Thymus (tissue), 14 donors: ENCODE data around the gene PTCD3. TPM values are rescaled to one million over a fixed set of nuclear protein-coding genes. Genes with fewer than 3 reads are reported as not detected.

Experiments
- DNase-seq, 9 donors: peaks; one replicate each; pipeline ENCODE4 v3.0.0-alpha.2; 2013; ENCODE audit warnings: low spot score in 9 of 9, low read depth in 6 of 9, missing footprints in 1 of 9
- H3K27ac ChIP-seq, 2 donors: one replicate each; pipeline ENCODE4 v1.5.1; 2013; ENCODE audit warnings: control low read depth in 1 of 2, low read depth in 1 of 2, low read length in 1 of 2, mild to moderate bottlenecking in 1 of 2, moderate library complexity in 1 of 2
- H3K27me3 ChIP-seq, 2 donors: one replicate each; pipeline ENCODE4 v1.5.1; 2013; ENCODE audit warnings: low read length in 1 of 2; ENCODE audit not compliant: control insufficient read depth in 2 of 2, insufficient read depth in 1 of 2
- H3K36me3 ChIP-seq, 2 donors: one replicate each; pipeline ENCODE4 v1.5.1; 2013; ENCODE audit warnings: low read length in 1 of 2, mild to moderate bottlenecking in 1 of 2, moderate library complexity in 1 of 2; ENCODE audit not compliant: control insufficient read depth in 2 of 2, insufficient read depth in 2 of 2
- H3K4me1 ChIP-seq, 2 donors: one replicate each; pipeline ENCODE4 v1.5.1; 2013; ENCODE audit warnings: low read length in 2 of 2; ENCODE audit not compliant: control insufficient read depth in 2 of 2, insufficient read depth in 2 of 2
- H3K4me3 ChIP-seq, 2 donors: one replicate each; pipeline ENCODE4 v1.5.1; 2013; ENCODE audit warnings: low read length in 2 of 2, control low read depth in 1 of 2, mild to moderate bottlenecking in 1 of 2
- H3K9me3 ChIP-seq, 2 donors: one replicate each; pipeline ENCODE4 v1.5.1; 2013; ENCODE audit warnings: low read length in 1 of 2, mild to moderate bottlenecking in 1 of 2; ENCODE audit not compliant: control insufficient read depth in 2 of 2, insufficient read depth in 1 of 2
- WGBS: extraction: QIAGEN DNeasy Blood & Tissue Kit; methylation state at CpG from one replicate; pipeline ENCODE4 v1.1.7; 2013; 5-methylcytosine and 5-hydroxymethylcytosine counted together
- long read RNA-seq, 10 donors: transcript quantifications; one replicate each; lab custom pipeline, GENCODE V29; 2026
- polyA plus RNA-seq: library from polyadenylated mRNA; stranded (reverse); fragments of 200-250 nt; gene quantifications from one replicate; pipeline ENCODE4 v1.2.3, GENCODE V29; 2013
- total RNA-seq: library from RNA; stranded (reverse); fragments of 120-200 nt; gene quantifications from one replicate; pipeline ENCODE4 v1.2.4, GENCODE V29; 2013
- donor health status: healthy.

PTCD3 gene
- total RNA-seq (116 TPM), polyA plus RNA-seq (57.4 TPM)
- long read RNA-seq, donor 1, result 0 reads
- long read RNA-seq, donor 2, full-length matches to known transcripts, result 15 of 262 reads
- long read RNA-seq, donor 2, partial matches to known transcripts, result 217 of 262 reads
- long read RNA-seq, donor 2, other reads (novel, unspliced or antisense), result 30 of 262 reads
- long read RNA-seq, donor 3, full-length matches to known transcripts, result 8 of 63 reads
- long read RNA-seq, donor 3, partial matches to known transcripts, result 55 of 63 reads
- long read RNA-seq, donor 3, other reads (novel, unspliced or antisense), result 0 of 63 reads
- long read RNA-seq, donor 4, full-length matches to known transcripts, result 2 of 15 reads
- long read RNA-seq, donor 4, partial matches to known transcripts, result 13 of 15 reads
- long read RNA-seq, donor 4, other reads (novel, unspliced or antisense), result 0 of 15 reads
- long read RNA-seq, donor 5, full-length matches to known transcripts, result 8 of 82 reads
- long read RNA-seq, donor 5, partial matches to known transcripts, result 74 of 82 reads
- long read RNA-seq, donor 5, other reads (novel, unspliced or antisense), result 0 of 82 reads
- long read RNA-seq, donor 6, full-length matches to known transcripts, result 4 of 41 reads
- long read RNA-seq, donor 6, partial matches to known transcripts, result 37 of 41 reads
- long read RNA-seq, donor 6, other reads (novel, unspliced or antisense), result 0 of 41 reads
- long read RNA-seq, donor 7, full-length matches to known transcripts, result 9 of 20 reads
- long read RNA-seq, donor 7, partial matches to known transcripts, result 11 of 20 reads
- long read RNA-seq, donor 7, other reads (novel, unspliced or antisense), result 0 of 20 reads
- long read RNA-seq, donor 8, full-length matches to known transcripts, result 6 of 13 reads
- long read RNA-seq, donor 8, partial matches to known transcripts, result 7 of 13 reads
- long read RNA-seq, donor 8, other reads (novel, unspliced or antisense), result 0 of 13 reads
- long read RNA-seq, donor 9, full-length matches to known transcripts, result 5 of 28 reads
- long read RNA-seq, donor 9, partial matches to known transcripts, result 23 of 28 reads
- long read RNA-seq, donor 9, other reads (novel, unspliced or antisense), result 0 of 28 reads
- long read RNA-seq, donor 10, full-length matches to known transcripts, result 3 of 18 reads
- long read RNA-seq, donor 10, partial matches to known transcripts, result 15 of 18 reads
- long read RNA-seq, donor 10, other reads (novel, unspliced or antisense), result 0 of 18 reads

DNA sequence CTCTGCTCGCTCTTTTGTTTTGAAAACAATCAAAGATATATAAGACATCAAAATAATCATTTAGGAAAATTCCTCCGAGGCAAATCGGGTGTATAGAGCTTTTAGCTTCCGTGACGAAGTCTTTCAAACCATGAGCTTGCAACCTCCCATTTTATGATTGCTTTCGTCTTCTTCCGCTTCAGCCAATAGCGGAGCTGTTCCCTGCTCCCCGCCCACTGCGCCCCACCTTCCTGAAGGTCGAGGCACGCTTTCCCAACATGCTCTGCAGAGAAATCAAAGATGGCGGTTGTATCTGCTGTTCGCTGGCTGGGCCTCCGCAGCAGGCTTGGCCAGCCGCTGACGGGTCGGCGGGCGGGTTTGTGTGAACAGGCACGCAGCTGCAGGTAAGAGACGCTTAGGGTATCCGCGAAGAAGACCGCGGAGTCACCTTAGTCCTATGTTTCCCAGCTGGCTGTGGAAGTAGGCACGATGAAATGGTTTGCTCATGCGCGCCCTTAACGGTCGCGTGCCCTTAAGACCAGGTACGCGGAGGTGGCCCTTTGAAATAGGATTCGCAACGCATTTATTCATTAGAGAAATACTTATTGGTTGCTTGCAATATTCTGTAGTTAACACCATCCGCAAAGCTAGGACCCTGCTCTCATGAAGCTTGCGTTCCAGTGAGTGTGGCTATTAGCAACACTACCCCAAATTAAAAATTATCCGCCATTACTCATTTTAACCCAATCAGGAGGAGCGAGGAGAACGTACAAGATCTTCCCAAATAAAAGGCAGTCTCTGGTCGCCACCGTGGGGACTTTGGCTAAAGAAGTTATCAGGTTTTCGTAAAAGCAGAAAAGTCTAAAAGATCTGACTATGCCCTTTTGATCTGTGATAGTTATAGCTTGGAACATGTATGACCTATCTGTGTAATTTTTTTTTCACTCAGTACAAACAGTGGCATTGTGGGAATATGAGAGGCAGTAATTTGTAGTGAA, at the start of gene PTCD3:
Gene PTCD3 (plus strand): TSS at position 267 of the 977 bp plus-strand sequence. CDS start 13 bp downstream, at position 280.
- Histone ChIP-seq H3K36me3 (peaks cover 8 to 44% of the 10 kb centered on the region in 2 donors), H3K27ac (peak within 1 kb of the TSS; percentile 64 to 74), H3K4me1 (peaks cover 0 to 3% of the 10 kb centered on the region in 2 donors), H3K4me3 (peak within 1 kb of the TSS; percentile 64 to 100), H3K9me3 (no peaks in the 10 kb centered on the region), H3K27me3 (no peaks in the 10 kb centered on the region)
- under 1% methylated on average over 44 of the region's 44 CpGs for WGBS
- peak; percentile 85 to 98 (median 94) for DNase-seq

DNA sequence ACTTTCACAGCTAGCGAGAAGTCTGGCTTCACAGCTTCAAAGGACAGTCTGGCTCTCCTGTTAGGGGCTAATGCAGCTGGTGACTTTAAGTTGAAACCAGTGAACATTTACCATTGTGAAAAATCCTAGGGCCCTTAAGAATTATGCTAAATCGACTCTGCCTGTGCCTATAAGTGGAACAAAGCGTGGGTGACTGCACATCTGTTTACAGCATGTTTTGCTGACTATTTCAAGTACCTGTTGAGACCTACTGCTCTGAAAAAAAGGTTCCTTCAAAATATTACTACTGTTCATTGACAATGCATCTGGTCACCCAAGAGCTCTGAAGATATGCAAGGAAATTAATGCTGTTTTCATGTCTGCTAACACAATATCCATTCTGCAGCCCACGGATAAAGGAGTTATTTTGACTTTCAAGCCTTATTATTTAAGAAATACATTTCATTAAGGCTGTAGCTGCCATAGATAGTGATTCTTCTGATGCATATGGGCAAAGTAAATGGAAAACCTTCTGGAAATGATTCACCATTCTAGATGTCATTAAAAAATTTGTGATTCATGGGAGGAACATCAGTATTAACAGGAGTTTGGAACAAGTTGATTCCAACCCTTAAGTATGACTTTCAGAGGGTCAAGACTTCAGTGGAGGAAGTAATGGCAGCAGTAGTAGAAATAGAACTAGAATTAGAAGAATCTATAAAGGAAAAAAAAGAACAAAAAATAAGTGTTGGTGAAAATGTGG, 49.3 kb upstream of the PTCD3 start:
- WGBS, result 64% methylated on average over 4 of the region's 4 CpGs
- no peak overlapping the region for H3K4me3 ChIP-seq
- H3K9me3 ChIP-seq, result no peaks in the 10 kb centered on the region
- peak overlapping the region; percentile 60 to 97 for H3K27ac ChIP-seq
- peaks cover 2 to 47% of the 10 kb centered on the region in 2 donors for H3K36me3 ChIP-seq
- peaks cover 17 to 46% of the 10 kb centered on the region in 2 donors for H3K4me1 ChIP-seq
- peak in 3 of 9 donors; percentile 50 to 71 (median 50) for DNase-seq
- H3K27me3 ChIP-seq, result no peaks in the 10 kb centered on the region

DNA sequence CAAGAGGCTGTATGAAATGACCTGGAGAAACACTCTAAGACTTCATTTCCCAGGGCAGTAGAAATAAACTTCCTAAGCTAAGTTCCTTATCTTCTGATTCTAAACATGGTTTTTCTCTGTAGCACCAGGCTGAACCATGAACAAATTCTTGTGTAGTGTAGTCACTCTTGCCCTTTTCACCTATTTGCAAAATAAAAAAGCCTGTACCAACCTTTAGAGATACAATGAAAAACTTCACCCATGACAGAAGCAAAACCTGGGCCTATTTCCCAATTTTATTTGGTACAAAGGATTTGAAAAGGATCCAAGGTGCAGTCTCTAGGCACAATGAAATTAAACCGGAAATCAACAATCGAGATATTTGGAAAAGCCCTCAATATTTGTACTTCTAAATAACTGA, 44.0 kb upstream of the PTCD3 start:
- peaks cover 12 to 59% of the 10 kb centered on the region in 2 donors for H3K36me3 ChIP-seq
- DNase-seq, result no peak

DNA sequence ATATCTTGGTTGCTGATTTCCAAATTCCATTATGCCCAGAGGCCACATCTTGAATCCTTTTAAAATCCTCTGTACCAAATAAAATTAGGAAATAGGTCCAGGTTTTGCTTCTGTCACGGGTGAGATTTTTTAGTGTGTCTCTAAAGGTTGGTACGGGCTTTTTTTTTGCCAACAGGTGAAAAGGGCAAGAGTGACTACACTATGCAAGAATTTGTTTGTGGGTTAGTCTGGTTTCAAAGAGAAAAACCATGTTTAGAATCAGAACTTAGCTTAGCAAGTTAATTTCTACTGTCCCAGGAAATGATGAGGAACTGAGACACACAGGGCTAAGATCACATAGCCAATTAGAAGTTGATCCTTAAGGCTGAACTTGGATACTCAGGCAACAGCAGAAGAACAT, 42.0 kb upstream of the PTCD3 start:
- no peak for DNase-seq
- 97% methylated on average over 2 of the region's 2 CpGs for WGBS
- H3K27ac ChIP-seq, result no peak overlapping the region
- H3K36me3 ChIP-seq, result peaks cover 12 to 66% of the 10 kb centered on the region in 2 donors
- H3K27me3 ChIP-seq, result no peaks in the 10 kb centered on the region
- peaks cover 11 to 26% of the 10 kb centered on the region in 2 donors for H3K4me1 ChIP-seq
- H3K4me3 ChIP-seq, result no peak overlapping the region
- H3K9me3 ChIP-seq, result peaks cover 0 to 4% of the 10 kb centered on the region in 2 donors

More for the DNA sequence above, 44.0 kb upstream of the PTCD3 start:
- H3K4me1 ChIP-seq, result peaks cover 0 to 14% of the 10 kb centered on the region in 2 donors
- WGBS, result 95% methylated on average over 2 of the region's 2 CpGs
- H3K27me3 ChIP-seq, result no peaks in the 10 kb centered on the region
- H3K4me3 ChIP-seq, result no peak overlapping the region
- H3K27ac ChIP-seq, result no peak overlapping the region
- H3K9me3 ChIP-seq, result peaks cover 0 to 4% of the 10 kb centered on the region in 2 donors

DNA sequence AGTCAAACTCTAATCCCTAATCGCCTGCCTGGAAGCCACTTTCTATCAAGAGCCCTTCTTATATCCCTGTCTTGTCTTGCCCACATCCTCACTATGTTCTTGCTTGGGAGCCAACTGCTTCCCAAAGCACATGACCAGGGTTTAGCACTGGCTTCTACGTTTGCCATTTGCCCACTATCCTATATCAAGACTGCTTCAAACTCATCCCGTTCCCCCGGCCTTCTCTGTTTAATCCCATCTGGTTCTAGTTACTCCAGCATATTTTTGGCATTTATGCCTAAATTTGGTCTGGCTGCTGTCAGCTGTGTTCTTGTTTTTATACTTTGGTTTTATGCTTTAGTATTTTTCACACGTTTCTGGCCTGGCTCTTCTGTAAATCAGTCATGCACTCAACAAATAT, 40.5 kb upstream of the PTCD3 start:
- Histone ChIP-seq H3K27me3 (no peaks in the 10 kb centered on the region), H3K27ac (no peak overlapping the region), H3K36me3 (peaks cover 19 to 71% of the 10 kb centered on the region in 2 donors), H3K4me3 (no peak overlapping the region), H3K9me3 (peaks cover 0 to 4% of the 10 kb centered on the region in 2 donors), H3K4me1 (peaks cover 12 to 31% of the 10 kb centered on the region in 2 donors)
- 88% methylated on average over 5 of the region's 5 CpGs for WGBS
- DNase-seq, result no peak

DNA sequence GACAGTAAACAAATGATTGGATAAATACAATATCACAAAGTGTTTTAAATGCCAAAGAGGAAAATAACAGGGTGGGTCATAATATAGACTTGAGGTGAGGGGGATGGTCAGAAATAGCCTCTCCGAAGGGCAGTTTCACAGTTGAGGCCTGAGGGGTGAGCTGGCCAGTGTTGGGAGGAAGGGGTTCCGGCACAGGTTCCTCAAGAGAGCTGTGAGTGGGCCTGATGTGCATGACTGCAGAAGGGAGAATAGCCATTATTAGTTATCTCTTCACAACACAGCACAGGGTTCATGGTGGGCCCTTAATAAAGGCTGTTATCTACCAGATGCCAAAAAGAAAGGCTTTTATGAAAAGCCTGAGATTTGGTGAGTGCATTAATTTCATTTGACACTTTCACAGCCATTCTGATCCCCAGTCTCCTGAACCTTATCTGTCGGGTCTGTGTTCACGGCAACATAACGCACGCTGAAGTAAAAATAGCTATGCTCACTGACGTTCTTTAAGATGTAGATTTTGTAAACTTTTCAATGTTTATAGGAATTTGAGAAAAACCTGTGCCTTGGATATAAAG, 39.9 kb upstream of the PTCD3 start:
- H3K36me3 ChIP-seq, result peaks cover 19 to 69% of the 10 kb centered on the region in 2 donors
- H3K27me3 ChIP-seq, result no peaks in the 10 kb centered on the region
- H3K9me3 ChIP-seq, result peaks cover 0 to 4% of the 10 kb centered on the region in 2 donors
- 98% methylated on average over 7 of the region's 7 CpGs for WGBS
- H3K4me3 ChIP-seq, result peak overlapping the region in 1 of 2 donors; percentile 53
- no peak for DNase-seq
- peaks cover 12 to 31% of the 10 kb centered on the region in 2 donors for H3K4me1 ChIP-seq
- no peak overlapping the region for H3K27ac ChIP-seq

DNA sequence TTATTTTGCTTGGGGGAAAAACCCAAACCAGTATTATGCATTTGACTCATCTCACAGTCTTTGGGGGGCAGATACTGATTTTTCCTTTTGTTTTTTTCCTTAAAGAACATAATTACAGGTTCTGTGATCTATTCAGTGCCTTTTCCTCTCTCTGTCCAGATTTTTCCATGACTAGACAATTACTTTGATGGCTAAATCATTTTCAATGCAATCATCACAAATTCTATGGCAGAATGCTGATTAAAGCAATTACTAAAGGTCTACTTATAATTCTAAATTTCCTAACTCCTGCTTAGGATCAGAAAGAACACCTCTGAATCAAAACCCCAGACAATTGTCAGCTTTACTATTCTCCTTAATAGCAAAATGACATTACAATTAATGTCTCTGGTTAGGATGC, 39.1 kb upstream of the PTCD3 start:
- H3K9me3 ChIP-seq, result peaks cover 0 to 4% of the 10 kb centered on the region in 2 donors
- peak overlapping the region in 1 of 2 donors; percentile 93 for H3K27ac ChIP-seq
- DNase-seq, result no peak
- peaks cover 19 to 64% of the 10 kb centered on the region in 2 donors for H3K36me3 ChIP-seq
- peaks cover 12 to 31% of the 10 kb centered on the region in 2 donors for H3K4me1 ChIP-seq
- H3K27me3 ChIP-seq, result no peaks in the 10 kb centered on the region
- H3K4me3 ChIP-seq, result peak overlapping the region; percentile 39 to 53
